ENCODE data around the gene PADI2. TPM values are rescaled to one million over a fixed set of nuclear protein-coding genes. Genes with fewer than 3 reads are reported as not detected.

PADI2 gene
- total and polyA plus RNA-seq, 12 donors: 0.20 to 0.88 (median 0.44) TPM; not detected in 2

- peaks cover 0 to 6% of the 10 kb centered on the region in 2 donors for H3K4me1 ChIP-seq (replicated peaks in 1 of 2)
Measured at GRCh38 chr1:17167041-17167785, 48.0 kb upstream of the PADI2 start.

DNA sequence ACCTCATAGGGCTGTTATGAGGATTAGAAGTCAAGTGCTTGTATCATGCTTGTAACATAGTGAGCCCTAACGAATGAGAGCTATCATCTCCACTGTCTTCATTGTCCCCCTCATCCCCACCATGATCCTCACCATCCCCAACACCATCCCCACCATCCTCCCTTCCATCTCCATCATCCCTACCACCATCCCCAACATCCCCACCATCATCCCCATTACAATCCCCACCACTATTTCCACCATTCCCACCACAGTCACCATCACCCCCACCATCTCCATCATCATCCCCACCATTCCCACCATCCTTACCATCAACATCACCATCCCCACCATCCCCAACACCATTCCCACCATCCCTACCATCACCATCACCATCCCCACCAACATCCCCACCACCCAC is 46.6 kb upstream of the PADI2 start:
- H3K36me3 ChIP-seq (replicated peaks in 1 of 2): no peaks in the 10 kb centered on the region
- no peak for DNase-seq
- no peaks in the 10 kb centered on the region for H3K27me3 ChIP-seq
- TF ChIP-seq POLR2A (IDR thresholded peaks at IDR 0.05): no peak
- TF ChIP-seq, protein P1, sequence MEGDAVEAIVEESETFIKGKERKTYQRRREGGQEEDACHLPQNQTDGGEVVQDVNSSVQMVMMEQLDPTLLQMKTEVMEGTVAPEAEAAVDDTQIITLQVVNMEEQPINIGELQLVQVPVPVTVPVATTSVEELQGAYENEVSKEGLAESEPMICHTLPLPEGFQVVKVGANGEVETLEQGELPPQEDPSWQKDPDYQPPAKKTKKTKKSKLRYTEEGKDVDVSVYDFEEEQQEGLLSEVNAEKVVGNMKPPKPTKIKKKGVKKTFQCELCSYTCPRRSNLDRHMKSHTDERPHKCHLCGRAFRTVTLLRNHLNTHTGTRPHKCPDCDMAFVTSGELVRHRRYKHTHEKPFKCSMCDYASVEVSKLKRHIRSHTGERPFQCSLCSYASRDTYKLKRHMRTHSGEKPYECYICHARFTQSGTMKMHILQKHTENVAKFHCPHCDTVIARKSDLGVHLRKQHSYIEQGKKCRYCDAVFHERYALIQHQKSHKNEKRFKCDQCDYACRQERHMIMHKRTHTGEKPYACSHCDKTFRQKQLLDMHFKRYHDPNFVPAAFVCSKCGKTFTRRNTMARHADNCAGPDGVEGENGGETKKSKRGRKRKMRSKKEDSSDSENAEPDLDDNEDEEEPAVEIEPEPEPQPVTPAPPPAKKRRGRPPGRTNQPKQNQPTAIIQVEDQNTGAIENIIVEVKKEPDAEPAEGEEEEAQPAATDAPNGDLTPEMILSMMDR (IDR thresholded peaks at IDR 0.05): no peak
- no peaks in the 10 kb centered on the region for H3K9me3 ChIP-seq (replicated peaks in 1 of 3)
- WGBS, 4 donors: 53 to 85% (median 78%) methylated on average over 1 of the region's 1 CpG
- H3K27ac ChIP-seq: no peak overlapping the region
- H3K4me3 ChIP-seq: no peak overlapping the region
- H3K4me1 ChIP-seq (replicated peaks in 1 of 2): peaks cover 0 to 6% of the 10 kb centered on the region in 2 donors
- intact Hi-C loops (cut with DNase I): no loop called here

More at GRCh38 chr1:17167041-17167785, 48.0 kb upstream of the PADI2 start:
- H3K27me3 ChIP-seq: no peaks in the 10 kb centered on the region
- H3K9me3 ChIP-seq (replicated peaks in 1 of 3): no peaks in the 10 kb centered on the region
- intact Hi-C loops (cut with DNase I): no loop called here
- H3K27ac ChIP-seq: no peak overlapping the region
- H3K36me3 ChIP-seq (replicated peaks in 1 of 2): no peaks in the 10 kb centered on the region
- no peak overlapping the region for H3K4me3 ChIP-seq
- no peak for TF ChIP-seq POLR2A (IDR thresholded peaks at IDR 0.05)
- TF ChIP-seq, protein P1 (IDR thresholded peaks at IDR 0.05): no peak
- 23 to 53% (median 43%) methylated on average over 3 to 4 of the region's 4 CpGs for WGBS, 4 donors
- DNase-seq: no peak

GRCh38 chr1:17163789-17164666 is 44.8 kb upstream of the PADI2 start:
- no peak for DNase-seq
- Histone ChIP-seq H3K4me1 (replicated peaks in 1 of 2) (peaks cover 0 to 6% of the 10 kb centered on the region in 2 donors), H3K36me3 (replicated peaks in 1 of 2) (no peaks in the 10 kb centered on the region), H3K4me3 (no peak overlapping the region), H3K27ac (no peak overlapping the region), H3K27me3 (no peaks in the 10 kb centered on the region), H3K9me3 (replicated peaks in 1 of 3) (no peaks in the 10 kb centered on the region)
- WGBS, 4 donors: 76 to 83% (median 81%) methylated on average over 10 to 16 of the region's 16 CpGs
- intact Hi-C loops (cut with DNase I): no loop called here
- TF ChIP-seq POLR2A (IDR thresholded peaks at IDR 0.05): no peak
- TF ChIP-seq, protein P1 (IDR thresholded peaks at IDR 0.05): no peak

GRCh38 chr1:17163371-17163770 is 44.1 kb upstream of the PADI2 start:
- WGBS, 4 donors: 86 to 98% (median 89%) methylated on average over 5 to 7 of the region's 7 CpGs
- H3K27ac ChIP-seq: no peak overlapping the region
- no peaks in the 10 kb centered on the region for H3K9me3 ChIP-seq (replicated peaks in 1 of 3)
- H3K27me3 ChIP-seq: no peaks in the 10 kb centered on the region
- TF ChIP-seq, protein P1 (IDR thresholded peaks at IDR 0.05): no peak
- no peak for TF ChIP-seq POLR2A (IDR thresholded peaks at IDR 0.05)
- intact Hi-C loops (cut with DNase I): no loop called here
- H3K4me3 ChIP-seq: no peak overlapping the region
- no peak for DNase-seq
- no peaks in the 10 kb centered on the region for H3K36me3 ChIP-seq (replicated peaks in 1 of 2)
- H3K4me1 ChIP-seq (replicated peaks in 1 of 2): peaks cover 0 to 4% of the 10 kb centered on the region in 2 donors
